ENCODE measurements around the gene FDXR.

DNA sequence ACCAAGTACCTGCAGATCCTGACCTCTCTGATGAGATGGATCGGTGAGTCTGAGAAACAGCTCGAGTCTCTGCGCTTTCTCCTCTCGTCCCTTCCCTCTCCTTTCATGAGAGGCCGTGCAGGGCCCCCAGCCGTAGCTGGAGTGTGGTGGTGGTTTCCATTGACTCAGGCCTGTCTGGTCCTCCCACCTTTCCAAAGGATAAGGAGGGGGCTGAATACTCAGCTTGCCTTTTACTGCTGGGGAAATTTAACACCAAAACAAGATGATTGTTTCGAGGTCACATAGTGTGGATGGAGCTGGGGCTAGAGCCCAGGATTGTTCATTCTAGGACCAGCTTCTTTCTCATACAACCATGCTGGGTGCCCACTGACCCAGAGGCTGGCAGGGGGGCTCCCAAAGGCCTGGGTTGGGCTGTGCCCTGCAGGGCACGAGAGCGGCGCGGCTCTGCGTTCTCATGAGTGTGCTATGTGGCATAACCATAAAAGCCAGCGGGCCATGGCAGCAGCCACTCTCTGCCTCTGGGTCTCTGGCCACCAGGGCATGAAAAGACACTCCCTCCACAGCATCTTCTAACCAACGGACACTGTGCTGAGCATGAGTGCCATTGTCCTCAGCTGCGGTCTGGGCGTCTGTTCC, 52.9 kb downstream of the FDXR start:
- TF ChIP-seq, protein P1, sequence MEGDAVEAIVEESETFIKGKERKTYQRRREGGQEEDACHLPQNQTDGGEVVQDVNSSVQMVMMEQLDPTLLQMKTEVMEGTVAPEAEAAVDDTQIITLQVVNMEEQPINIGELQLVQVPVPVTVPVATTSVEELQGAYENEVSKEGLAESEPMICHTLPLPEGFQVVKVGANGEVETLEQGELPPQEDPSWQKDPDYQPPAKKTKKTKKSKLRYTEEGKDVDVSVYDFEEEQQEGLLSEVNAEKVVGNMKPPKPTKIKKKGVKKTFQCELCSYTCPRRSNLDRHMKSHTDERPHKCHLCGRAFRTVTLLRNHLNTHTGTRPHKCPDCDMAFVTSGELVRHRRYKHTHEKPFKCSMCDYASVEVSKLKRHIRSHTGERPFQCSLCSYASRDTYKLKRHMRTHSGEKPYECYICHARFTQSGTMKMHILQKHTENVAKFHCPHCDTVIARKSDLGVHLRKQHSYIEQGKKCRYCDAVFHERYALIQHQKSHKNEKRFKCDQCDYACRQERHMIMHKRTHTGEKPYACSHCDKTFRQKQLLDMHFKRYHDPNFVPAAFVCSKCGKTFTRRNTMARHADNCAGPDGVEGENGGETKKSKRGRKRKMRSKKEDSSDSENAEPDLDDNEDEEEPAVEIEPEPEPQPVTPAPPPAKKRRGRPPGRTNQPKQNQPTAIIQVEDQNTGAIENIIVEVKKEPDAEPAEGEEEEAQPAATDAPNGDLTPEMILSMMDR (IDR thresholded peaks at IDR 0.05; ENCODE audit: insufficient read depth, low read length): no peak
- TF ChIP-seq POLR2AphosphoS5 (IDR thresholded peaks at IDR 0.05; ENCODE audit: low read depth): no peak
- TF ChIP-seq GABPA (IDR thresholded peaks at IDR 0.05; ENCODE audit: low read depth): no peak
- TF ChIP-seq, protein P2, sequence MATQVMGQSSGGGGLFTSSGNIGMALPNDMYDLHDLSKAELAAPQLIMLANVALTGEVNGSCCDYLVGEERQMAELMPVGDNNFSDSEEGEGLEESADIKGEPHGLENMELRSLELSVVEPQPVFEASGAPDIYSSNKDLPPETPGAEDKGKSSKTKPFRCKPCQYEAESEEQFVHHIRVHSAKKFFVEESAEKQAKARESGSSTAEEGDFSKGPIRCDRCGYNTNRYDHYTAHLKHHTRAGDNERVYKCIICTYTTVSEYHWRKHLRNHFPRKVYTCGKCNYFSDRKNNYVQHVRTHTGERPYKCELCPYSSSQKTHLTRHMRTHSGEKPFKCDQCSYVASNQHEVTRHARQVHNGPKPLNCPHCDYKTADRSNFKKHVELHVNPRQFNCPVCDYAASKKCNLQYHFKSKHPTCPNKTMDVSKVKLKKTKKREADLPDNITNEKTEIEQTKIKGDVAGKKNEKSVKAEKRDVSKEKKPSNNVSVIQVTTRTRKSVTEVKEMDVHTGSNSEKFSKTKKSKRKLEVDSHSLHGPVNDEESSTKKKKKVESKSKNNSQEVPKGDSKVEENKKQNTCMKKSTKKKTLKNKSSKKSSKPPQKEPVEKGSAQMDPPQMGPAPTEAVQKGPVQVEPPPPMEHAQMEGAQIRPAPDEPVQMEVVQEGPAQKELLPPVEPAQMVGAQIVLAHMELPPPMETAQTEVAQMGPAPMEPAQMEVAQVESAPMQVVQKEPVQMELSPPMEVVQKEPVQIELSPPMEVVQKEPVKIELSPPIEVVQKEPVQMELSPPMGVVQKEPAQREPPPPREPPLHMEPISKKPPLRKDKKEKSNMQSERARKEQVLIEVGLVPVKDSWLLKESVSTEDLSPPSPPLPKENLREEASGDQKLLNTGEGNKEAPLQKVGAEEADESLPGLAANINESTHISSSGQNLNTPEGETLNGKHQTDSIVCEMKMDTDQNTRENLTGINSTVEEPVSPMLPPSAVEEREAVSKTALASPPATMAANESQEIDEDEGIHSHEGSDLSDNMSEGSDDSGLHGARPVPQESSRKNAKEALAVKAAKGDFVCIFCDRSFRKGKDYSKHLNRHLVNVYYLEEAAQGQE (IDR thresholded peaks at IDR 0.05; ENCODE audit: insufficient replicate concordance, low read depth): no peak
